ENCODE results near the gene SLC49A3. TPM values are rescaled to one million over a fixed set of nuclear protein-coding genes. Genes with fewer than 3 reads are reported as not detected.

SLC49A3 gene
- total RNA-seq, 1 experiment from 2014 or later: 5.5 TPM

DNA sequence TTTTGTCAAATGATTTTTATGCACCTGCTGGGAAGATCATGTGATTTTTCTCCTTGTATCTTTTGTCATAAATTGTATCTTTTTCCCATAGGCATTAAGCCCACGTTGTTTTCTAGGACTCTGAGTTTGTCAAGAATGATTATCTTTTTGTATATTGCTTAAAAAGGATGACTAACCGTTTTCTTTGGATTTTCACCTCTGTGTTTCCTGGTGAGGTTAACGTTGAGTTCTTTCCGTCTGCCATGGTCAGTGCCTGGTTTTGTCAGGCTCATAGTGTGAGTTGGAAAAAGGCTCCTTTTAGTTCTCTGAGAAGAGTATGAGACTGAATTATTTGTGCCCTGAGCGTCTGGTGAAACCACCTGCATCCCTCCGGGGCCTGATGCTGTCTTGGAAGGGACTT is 38.6 kb upstream of the SLC49A3 start:
- ChIA-PET CTCF (interaction anchor here (0.7 kb wide), 1 partner anchor 15 kb away, joined by 3 read pairs; no protein-coding TSS in a partner anchor), RAD21 (ENCODE audit: low non-redundant PET in 1 of 2, low total read pairs in 2 of 2, uncharacterized antibody in 2 of 2, unreplicated experiment in 2 of 2) (no interaction called here), POLR2A (no interaction called here)
- Histone ChIP-seq H3K79me2 (ENCODE audit: insufficient read depth, low read length) (peaks cover 36% of the 10 kb centered on the region), H3K9ac (ENCODE audit: low read length) (no peak overlapping the region), H3K4me3 (replicated peaks in 1 of 2; ENCODE audit: low read depth in 1 of 2, low read length in 2 of 2) (no peak overlapping the region), H3K27me3 (ENCODE audit: insufficient read depth, low read length) (no peaks in the 10 kb centered on the region), H3K27ac (ENCODE audit: low read depth, low read length) (no peak overlapping the region), H3K4me1 (ENCODE audit: control insufficient read depth in 1 of 2, insufficient read depth in 2 of 2, low read length in 2 of 2) (no peaks in the 10 kb centered on the region), H3K4me2 (ENCODE audit: low read length) (no peak overlapping the region), H4K20me1 (ENCODE audit: insufficient read depth) (no peaks in the 10 kb centered on the region), H3K36me3 (ENCODE audit: control insufficient read depth in 1 of 2, insufficient read depth in 2 of 2, low read length in 2 of 2) (peaks cover 1 to 2% of the 10 kb centered on the region in 2 experiments; a peak in 2 of 4 replicates), H3K9me3 (ENCODE audit: control insufficient read depth in 1 of 2, insufficient read depth in 1 of 2, low read depth in 1 of 2, low read length in 2 of 2) (no peaks in the 10 kb centered on the region), H3K9me2 (ENCODE audit: insufficient read depth) (no peaks in the 10 kb centered on the region), H2AFZ (ENCODE audit: low read depth, low read length, poor library complexity, severe bottlenecking) (no peak overlapping the region)
- ATAC-seq: no peak
- TF ChIP-seq, protein P1, sequence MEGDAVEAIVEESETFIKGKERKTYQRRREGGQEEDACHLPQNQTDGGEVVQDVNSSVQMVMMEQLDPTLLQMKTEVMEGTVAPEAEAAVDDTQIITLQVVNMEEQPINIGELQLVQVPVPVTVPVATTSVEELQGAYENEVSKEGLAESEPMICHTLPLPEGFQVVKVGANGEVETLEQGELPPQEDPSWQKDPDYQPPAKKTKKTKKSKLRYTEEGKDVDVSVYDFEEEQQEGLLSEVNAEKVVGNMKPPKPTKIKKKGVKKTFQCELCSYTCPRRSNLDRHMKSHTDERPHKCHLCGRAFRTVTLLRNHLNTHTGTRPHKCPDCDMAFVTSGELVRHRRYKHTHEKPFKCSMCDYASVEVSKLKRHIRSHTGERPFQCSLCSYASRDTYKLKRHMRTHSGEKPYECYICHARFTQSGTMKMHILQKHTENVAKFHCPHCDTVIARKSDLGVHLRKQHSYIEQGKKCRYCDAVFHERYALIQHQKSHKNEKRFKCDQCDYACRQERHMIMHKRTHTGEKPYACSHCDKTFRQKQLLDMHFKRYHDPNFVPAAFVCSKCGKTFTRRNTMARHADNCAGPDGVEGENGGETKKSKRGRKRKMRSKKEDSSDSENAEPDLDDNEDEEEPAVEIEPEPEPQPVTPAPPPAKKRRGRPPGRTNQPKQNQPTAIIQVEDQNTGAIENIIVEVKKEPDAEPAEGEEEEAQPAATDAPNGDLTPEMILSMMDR (IDR thresholded peaks at IDR 0.05 in 2 of 3, conservative IDR thresholded peaks at IDR 0.05 in 1 of 3; ENCODE audit: borderline replicate concordance in 1 of 3, insufficient read depth in 1 of 3, low read depth in 2 of 3, low read length in 2 of 3): no peak
- TF ChIP-seq ZNF274 (IDR thresholded peaks at IDR 0.05; ENCODE audit: low read depth, low read length) (no peak), POLR2AphosphoS5 (IDR thresholded peaks at IDR 0.05; ENCODE audit: low read depth, low read length) (no peak), SP1 (IDR thresholded peaks at IDR 0.05; ENCODE audit: low read depth) (no peak), CBX3 (IDR thresholded peaks at IDR 0.05; ENCODE audit: low read depth) (no peak), YY1 (IDR thresholded peaks at IDR 0.05; ENCODE audit: extremely low read depth, insufficient replicate concordance, low read depth, low read length) (no peak), EZH2 (IDR thresholded peaks at IDR 0.05) (no peak), EZH2phosphoT487 (IDR thresholded peaks at IDR 0.05; ENCODE audit: borderline replicate concordance) (no peak), CEBPB (IDR thresholded peaks at IDR 0.05; ENCODE audit: low read depth) (no peak), POLR2A (IDR thresholded peaks at IDR 0.05; ENCODE audit: borderline replicate concordance, extremely low read depth, insufficient read depth, insufficient read length) (no peak)
- TF ChIP-seq, protein P2, sequence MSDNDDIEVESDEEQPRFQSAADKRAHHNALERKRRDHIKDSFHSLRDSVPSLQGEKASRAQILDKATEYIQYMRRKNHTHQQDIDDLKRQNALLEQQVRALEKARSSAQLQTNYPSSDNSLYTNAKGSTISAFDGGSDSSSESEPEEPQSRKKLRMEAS (IDR thresholded peaks at IDR 0.05): no peak
- TF ChIP-seq, protein P3, sequence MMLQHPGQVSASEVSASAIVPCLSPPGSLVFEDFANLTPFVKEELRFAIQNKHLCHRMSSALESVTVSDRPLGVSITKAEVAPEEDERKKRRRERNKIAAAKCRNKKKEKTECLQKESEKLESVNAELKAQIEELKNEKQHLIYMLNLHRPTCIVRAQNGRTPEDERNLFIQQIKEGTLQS (IDR thresholded peaks at IDR 0.05): no peak
- TF ChIP-seq, protein P4, sequence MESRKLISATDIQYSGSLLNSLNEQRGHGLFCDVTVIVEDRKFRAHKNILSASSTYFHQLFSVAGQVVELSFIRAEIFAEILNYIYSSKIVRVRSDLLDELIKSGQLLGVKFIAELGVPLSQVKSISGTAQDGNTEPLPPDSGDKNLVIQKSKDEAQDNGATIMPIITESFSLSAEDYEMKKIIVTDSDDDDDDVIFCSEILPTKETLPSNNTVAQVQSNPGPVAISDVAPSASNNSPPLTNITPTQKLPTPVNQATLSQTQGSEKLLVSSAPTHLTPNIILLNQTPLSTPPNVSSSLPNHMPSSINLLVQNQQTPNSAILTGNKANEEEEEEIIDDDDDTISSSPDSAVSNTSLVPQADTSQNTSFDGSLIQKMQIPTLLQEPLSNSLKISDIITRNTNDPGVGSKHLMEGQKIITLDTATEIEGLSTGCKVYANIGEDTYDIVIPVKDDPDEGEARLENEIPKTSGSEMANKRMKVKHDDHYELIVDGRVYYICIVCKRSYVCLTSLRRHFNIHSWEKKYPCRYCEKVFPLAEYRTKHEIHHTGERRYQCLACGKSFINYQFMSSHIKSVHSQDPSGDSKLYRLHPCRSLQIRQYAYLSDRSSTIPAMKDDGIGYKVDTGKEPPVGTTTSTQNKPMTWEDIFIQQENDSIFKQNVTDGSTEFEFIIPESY (IDR thresholded peaks at IDR 0.05; ENCODE audit: extremely low read depth, insufficient replicate concordance, low read length): no peak
- TF ChIP-seq, protein P5, sequence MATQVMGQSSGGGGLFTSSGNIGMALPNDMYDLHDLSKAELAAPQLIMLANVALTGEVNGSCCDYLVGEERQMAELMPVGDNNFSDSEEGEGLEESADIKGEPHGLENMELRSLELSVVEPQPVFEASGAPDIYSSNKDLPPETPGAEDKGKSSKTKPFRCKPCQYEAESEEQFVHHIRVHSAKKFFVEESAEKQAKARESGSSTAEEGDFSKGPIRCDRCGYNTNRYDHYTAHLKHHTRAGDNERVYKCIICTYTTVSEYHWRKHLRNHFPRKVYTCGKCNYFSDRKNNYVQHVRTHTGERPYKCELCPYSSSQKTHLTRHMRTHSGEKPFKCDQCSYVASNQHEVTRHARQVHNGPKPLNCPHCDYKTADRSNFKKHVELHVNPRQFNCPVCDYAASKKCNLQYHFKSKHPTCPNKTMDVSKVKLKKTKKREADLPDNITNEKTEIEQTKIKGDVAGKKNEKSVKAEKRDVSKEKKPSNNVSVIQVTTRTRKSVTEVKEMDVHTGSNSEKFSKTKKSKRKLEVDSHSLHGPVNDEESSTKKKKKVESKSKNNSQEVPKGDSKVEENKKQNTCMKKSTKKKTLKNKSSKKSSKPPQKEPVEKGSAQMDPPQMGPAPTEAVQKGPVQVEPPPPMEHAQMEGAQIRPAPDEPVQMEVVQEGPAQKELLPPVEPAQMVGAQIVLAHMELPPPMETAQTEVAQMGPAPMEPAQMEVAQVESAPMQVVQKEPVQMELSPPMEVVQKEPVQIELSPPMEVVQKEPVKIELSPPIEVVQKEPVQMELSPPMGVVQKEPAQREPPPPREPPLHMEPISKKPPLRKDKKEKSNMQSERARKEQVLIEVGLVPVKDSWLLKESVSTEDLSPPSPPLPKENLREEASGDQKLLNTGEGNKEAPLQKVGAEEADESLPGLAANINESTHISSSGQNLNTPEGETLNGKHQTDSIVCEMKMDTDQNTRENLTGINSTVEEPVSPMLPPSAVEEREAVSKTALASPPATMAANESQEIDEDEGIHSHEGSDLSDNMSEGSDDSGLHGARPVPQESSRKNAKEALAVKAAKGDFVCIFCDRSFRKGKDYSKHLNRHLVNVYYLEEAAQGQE (IDR thresholded peaks at IDR 0.05; ENCODE audit: low read depth): no peak
- no TSS peak for BruUV-seq (replicated peaks)
- DNase-seq (ENCODE audit: low read depth, low spot score): no peak
- intact Hi-C loops (cut with micrococcal nuclease): no loop called here

All from HCT116 (cell line).